ENCODE measurements around the gene PRPF40B.

DNA sequence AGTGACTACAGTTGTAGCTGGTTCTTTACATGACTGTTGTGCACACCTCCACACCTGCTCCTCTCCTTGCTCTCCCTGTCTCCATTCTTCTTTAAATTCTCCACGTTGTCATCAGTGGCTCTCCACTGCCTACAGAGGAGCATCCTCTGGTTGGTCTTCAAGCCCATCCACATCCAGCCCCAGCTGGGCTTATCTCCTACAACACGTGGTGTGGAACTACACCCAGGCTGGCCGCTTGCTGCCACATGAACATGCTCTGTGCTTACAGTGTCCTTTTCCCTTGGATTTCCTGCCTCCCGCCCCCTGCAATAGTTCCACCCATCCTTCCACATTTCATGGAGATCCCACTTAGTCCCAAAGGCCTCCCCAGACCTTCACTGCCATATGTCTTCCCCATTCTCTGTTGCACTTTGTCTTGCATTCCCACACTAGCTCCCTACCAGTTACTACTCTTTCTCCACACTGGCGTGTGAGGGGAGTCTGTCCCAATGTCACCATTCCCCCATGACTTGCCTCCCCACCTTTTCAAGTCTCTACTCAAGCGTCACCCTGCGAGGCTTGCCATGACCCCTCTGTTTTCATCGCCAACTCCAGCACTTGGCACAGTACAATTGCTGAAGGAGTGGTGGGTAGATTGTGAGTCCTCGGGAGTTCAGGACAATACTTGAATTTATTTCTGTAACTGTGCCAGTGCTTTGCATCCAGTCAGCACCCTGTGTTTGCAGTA is 45.6 kb upstream of the PRPF40B start:
- TF ChIP-seq, protein P1, sequence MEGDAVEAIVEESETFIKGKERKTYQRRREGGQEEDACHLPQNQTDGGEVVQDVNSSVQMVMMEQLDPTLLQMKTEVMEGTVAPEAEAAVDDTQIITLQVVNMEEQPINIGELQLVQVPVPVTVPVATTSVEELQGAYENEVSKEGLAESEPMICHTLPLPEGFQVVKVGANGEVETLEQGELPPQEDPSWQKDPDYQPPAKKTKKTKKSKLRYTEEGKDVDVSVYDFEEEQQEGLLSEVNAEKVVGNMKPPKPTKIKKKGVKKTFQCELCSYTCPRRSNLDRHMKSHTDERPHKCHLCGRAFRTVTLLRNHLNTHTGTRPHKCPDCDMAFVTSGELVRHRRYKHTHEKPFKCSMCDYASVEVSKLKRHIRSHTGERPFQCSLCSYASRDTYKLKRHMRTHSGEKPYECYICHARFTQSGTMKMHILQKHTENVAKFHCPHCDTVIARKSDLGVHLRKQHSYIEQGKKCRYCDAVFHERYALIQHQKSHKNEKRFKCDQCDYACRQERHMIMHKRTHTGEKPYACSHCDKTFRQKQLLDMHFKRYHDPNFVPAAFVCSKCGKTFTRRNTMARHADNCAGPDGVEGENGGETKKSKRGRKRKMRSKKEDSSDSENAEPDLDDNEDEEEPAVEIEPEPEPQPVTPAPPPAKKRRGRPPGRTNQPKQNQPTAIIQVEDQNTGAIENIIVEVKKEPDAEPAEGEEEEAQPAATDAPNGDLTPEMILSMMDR (IDR thresholded peaks at IDR 0.05; ENCODE audit: low read length), result no peak
- TF ChIP-seq EZH2 (IDR thresholded peaks at IDR 0.05; ENCODE audit: borderline replicate concordance, low read length), result no peak
